ENCODE measurements around the gene AHNAK.
A peak's percentile ranks its signal among the peaks of the same experiment; 100 is the strongest.
"Not testable (repeated sequence)": the region's sequence is repeated elsewhere in the genome, so short reads cannot be mapped to it uniquely, and the experiment has no call there.

Gene AHNAK

GRCh38 chr11:62458212-62459002 lies 88.2 kb downstream of the AHNAK start:
- DNase-seq (ENCODE audit: low spot score) = no peak

GRCh38 chr11:62457478-62457877 lies 89.1 kb downstream of the AHNAK start:
- DNase-seq (ENCODE audit: low spot score) = no peak

DNA sequence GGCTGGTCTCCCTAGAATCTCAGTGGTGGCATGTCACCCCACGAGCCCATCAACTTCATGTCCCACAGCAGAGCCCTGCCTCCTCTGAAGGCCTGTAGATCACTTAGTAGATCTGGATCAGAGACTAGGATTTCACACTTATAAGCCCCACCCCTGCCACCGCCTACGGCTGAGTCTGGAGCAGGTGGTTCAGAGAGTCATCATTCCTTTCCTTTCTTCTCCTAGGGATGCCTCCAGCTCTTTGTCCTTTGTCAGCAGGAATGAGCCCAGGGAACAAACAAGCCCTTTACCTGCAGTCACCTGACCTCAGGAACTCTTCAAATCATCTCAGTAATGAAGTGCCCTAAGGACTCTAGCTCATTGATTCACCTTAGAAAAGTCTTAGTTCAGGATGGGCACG lies 90.0 kb downstream of the AHNAK start:
- DNase-seq (ENCODE audit: low spot score) = no peak

DNA sequence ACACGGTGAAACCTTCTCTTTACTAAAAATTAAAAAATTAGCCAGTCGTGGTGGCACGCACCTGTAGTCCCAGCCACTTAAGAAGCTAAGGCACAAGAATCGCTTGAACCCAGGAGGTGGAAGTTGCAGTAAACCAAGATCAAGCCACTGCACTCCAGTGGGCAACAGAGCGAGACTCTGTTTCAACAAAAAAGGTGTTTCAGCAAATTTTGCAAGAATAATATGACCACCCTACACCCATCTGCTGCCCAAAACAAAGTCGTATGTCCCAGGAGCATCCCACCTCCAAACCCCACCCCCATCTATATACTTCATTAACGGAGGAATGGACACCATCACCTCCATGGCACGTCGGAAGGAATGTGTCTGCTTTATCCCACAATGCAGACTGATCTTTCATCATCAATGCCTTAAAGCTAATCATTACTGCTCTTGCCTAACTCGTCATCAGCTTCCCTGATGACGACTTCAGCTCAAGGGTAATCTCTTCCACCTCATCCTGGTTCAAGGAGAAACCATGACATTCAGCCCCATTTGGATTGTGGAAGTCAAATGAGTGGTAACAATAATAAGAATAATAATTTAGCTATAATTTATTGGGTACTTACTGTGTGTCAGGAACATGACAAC lies 93.7 kb downstream of the AHNAK start:
- DNase-seq (ENCODE audit: low spot score) = no peak

GRCh38 chr11:62452261-62452660 lies 94.3 kb downstream of the AHNAK start:
- no peak for DNase-seq (ENCODE audit: low spot score)

DNA sequence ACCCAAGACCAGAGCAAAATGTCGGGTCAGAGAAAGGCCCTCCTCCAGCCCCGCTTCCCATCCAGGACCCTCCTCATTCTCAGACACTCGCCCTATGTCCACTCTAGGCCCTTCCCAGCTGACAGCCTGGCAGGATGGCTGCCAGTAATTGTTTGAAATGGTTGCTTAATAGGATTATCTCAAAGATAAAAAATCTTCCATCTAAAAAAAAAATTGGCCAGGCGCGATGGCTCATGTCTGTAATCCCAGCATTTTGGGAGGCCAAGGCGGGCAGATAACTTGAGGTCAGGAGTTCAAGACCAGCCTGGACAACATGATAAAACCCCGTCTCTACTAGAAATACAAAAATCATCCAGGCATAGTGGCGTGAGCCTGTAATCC lies 95.4 kb downstream of the AHNAK start:
- DNase-seq (ENCODE audit: low spot score) = no peak

DNA sequence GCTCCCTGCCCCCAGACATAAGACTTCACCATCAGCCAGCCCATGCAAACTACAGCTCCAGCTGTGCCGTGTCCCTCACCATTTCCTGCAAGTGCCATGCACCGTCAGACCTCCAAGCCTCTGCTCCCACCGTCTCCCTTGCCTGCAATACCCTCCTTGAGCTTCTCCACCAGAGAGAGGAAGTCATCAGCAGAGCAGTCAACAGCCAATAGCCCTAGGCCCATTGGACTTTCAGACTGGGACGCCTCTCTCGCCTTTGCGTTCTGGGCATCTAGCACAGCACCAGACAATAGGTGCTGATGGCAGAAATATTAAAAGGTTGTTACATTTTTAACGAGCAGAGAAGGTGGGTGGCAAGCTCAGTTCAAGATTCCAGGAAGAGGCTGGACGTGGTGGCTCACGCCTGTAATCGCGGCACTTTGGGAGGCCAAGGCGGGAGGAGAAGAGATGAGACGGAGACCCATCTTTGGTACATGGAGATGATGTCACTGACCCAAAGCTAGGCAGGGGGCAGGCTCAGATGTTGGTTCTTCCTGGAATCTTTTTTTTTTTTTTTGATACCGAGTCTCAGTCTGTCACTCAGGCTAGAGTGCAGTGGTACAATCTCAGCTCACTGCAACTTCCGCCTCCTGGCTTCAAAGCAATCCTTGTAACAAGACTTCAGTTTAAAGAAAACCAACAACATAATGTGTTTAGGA lies 95.9 kb downstream of the AHNAK start:
- no peak for DNase-seq (ENCODE audit: low spot score)

DNA sequence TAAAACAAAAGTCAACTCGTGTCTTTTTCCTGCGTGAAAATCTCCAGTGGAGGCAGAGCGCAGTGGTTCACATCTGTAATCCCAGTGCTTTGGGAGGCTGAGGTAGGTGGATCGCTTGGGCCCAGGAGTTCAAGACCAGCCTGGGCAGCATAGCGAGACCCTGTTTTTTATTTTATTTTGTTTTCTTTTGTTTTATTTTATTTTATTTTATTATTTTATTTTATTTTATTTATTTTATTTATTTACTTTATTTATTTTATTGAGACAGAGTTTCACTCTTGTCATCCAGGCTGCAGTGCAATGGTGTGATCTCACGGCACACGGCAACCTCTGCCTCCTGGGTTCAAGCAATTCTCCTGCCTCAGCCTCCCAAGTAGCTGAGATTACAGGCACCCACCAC lies 96.7 kb downstream of the AHNAK start:
- DNase-seq (ENCODE audit: low spot score) = not testable (repeated sequence)

DNA sequence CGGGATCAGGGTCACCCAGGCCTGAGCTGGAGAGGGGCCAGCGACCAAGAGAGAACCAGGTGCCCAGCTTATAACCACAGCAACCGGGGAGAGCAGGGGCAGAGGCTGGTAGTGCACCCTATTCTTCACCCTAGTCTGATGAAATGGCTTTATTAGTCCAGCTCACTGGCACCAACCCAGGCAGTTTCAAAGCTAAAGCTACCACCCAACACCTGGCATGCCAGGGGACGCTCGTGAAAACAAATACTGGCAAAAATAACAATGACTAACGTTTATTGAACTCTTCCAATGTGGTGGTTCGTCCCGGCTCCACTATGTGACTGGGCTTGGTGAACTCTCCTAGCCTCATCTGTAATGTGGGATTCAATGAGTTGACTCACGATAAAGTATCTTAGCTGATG lies 97.2 kb downstream of the AHNAK start:
- DNase-seq (ENCODE audit: low spot score) = no peak

DNA sequence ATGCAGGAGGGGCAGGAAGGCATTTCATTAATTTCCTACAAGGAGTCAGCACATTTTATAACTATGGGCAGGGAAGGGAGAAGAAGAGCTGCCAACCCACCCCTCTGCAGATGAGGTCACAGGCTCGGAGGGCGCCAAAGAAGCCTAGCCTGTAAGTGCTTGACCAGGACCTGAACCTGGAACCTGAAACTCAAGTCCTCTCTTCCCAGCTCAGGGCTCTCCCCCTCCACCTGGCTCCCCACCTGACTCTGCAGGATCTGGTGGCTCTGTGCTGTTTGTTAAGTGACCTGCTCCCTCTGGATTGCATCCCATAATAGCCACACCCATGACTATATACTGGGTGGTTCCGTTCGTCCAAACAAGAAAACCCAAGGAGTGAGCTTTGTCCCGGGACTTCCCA lies 100.5 kb downstream of the AHNAK start:
- no peak for DNase-seq (ENCODE audit: low spot score)

GRCh38 chr11:62445314-62445740 lies 101.3 kb downstream of the AHNAK start:
- peak; percentile 46 for DNase-seq (ENCODE audit: low spot score)

DNA sequence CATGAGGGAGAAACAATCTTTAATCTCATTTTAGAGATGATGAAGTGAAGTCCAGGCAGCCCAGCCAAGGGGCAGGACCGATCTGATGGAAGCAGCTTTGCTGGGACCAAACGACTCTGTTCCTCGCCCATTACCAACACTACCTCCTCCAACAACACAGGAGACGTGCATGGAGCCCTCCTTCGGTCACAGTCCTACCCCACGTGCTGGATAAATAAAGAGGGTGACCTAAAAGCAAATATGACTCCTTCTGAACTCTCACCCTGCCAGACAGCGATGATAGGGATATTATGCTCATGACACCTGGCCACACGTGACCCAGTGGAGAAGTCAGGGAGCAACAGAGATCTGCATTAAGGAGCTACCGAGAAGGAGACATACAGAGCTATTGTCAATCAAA lies 101.8 kb downstream of the AHNAK start:
- DNase-seq (ENCODE audit: low spot score) = no peak

DNA sequence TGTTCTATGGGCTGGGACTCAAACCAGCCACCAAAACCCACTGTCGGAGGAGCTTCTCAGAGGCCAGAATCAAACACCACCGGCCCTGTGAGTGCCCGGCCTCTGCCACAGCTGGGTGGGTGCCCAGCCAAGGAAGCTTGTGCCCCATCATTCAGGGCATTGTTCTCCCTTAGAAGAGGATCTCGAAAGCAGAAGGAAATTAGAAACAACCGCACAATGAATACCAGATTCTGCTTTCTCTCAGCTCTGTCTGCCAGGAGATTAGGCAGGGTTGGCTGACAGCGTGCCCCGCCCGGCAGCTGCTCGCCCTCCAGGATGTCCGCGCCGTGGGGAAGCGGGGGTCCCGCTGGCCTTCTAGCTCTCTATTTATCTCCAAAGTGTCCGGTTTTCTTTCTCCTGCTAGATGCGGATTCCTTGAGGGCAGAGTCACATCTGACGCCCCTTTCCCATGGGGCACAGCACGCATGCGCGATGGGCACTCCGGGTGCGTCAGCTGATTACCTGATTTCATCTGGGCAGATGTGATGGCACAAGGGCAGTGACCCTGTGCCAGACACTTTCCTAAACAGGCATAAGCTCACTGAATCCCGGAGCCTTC lies 102.3 kb downstream of the AHNAK start:
- DNase-seq (ENCODE audit: low spot score) = peak; percentile 97

- DNase-seq (ENCODE audit: low spot score) = peak; percentile 66
These were observed 103.0 kb downstream of the AHNAK start for GRCh38 chr11:62443390-62444235.

GRCh38 chr11:62439785-62440602 lies 106.6 kb downstream of the AHNAK start:
- peak; percentile 77 for DNase-seq (ENCODE audit: low spot score)

- no peak for DNase-seq (ENCODE audit: low spot score)
These were observed 108.0 kb downstream of the AHNAK start for GRCh38 chr11:62438641-62439040.

DNA sequence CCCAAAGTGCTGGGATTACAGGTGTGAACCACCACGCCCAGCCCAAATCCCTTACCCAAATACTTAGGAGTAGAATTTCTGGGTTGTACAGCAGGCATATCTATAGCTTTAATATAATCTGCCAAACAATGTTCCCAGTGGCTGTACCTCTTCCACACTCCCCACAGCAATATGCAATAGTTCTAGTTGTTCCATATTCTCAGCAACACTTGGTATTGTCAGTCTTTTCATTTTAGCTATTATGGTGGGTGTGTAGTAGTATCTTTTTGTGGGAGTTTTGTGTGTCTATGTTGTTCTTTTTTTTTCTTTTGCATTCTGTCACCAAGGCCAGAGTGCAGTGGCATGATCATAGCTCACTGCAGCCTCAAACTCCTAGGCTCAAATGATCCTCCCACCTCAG lies 109.0 kb downstream of the AHNAK start:
- no peak for DNase-seq (ENCODE audit: low spot score)

GRCh38 chr11:62435846-62436660 lies 110.6 kb downstream of the AHNAK start:
- no peak for DNase-seq (ENCODE audit: low spot score)

- DNase-seq (ENCODE audit: low spot score) = no peak
These were observed 112.7 kb downstream of the AHNAK start for GRCh38 chr11:62433904-62434276.
